Suprapubic skin (tissue), 4 donors: ENCODE measurements around the gene PRSS12. TPM values are rescaled to one million over a fixed set of nuclear protein-coding genes. Genes with fewer than 3 reads are reported as not detected.

ENCODE experiments used
- DNase-seq, 2 donors: peaks; one replicate each; pipeline ENCODE4 v3.0.0-alpha.2; 2019; ENCODE audit warnings: low spot score in 2 of 2
- H3K27ac ChIP-seq: fragments of 200-600 bp; sonication (generic); one replicate; pipeline ENCODE4 v1.5.1; 2019
- H3K27me3 ChIP-seq: fragments of 200-600 bp; sonication (generic); one replicate; pipeline ENCODE4 v1.5.1; 2019
- H3K36me3 ChIP-seq: fragments of 200-600 bp; sonication (generic); one replicate; pipeline ENCODE4 v1.5.1; 2019
- H3K4me1 ChIP-seq: fragments of 200-600 bp; sonication (generic); one replicate; pipeline ENCODE4 v1.5.1; 2019
- H3K4me3 ChIP-seq: fragments of 200-600 bp; sonication (generic); one replicate; pipeline ENCODE4 v1.5.1; 2019; ENCODE audit warnings: mild to moderate bottlenecking
- H3K9me3 ChIP-seq: fragments of 200-600 bp; sonication (generic); one replicate; pipeline ENCODE4 v1.5.1; 2019
- CTCF ChIP-seq, 2 donors: fragments of 200-600 bp in 1 of 2; fragments of 450-650 bp in 1 of 2; sonication (generic) in 1 of 2; IDR thresholded peaks; one replicate each; pipeline ENCODE4 v1.5.1; 2016 to 2019; ENCODE audit warnings: antibody characterized with exemption in 2 of 2, mild to moderate bottlenecking in 1 of 2, moderate library complexity in 1 of 2
- EP300 ChIP-seq: sonication (generic); formaldehyde crosslinking; IDR thresholded peaks from one replicate; pipeline ENCODE4 v1.6.1; 2017; ENCODE audit warnings: antibody characterized with exemption
- POLR2A ChIP-seq, 2 donors: fragments of 450-650 bp; IDR thresholded peaks; one replicate each; pipeline ENCODE4 v1.6.1; 2017; ENCODE audit warnings: antibody characterized with exemption in 2 of 2, mild to moderate bottlenecking in 2 of 2, moderate library complexity in 2 of 2
- POLR2AphosphoS5 ChIP-seq, 3 donors: sonication (generic); formaldehyde crosslinking; IDR thresholded peaks; one replicate each; pipeline ENCODE4 v1.6.1; 2017; ENCODE audit warnings: antibody characterized with exemption in 3 of 3
- WGBS: methylation state at CpG from one replicate; pipeline ENCODE4 v1.1.5; 2018; 5-methylcytosine and 5-hydroxymethylcytosine counted together
- total RNA-seq, 4 donors: library from RNA; depleted of rRNA; stranded (reverse); fragments of >200 nt; gene quantifications; one replicate each; pipeline ENCODE4 v1.1.0, GENCODE V29; 2016

PRSS12 gene
- total RNA-seq, 4 donors from 2014 or later, result 7.5 to 14.0 (median 8.7) TPM

GRCh38 chr4:118356731-118357130, 3.9 kb upstream of the PRSS12 start:
- Histone ChIP-seq H3K4me3 (no peak overlapping the region), H3K36me3 (no peaks in the 10 kb centered on the region), H3K27me3 (peaks cover 14% of the 10 kb centered on the region), H3K27ac (no peak overlapping the region), H3K9me3 (no peaks in the 10 kb centered on the region), H3K4me1 (peaks cover 18% of the 10 kb centered on the region)
- DNase-seq, result no peak
- TF ChIP-seq EP300 (no peak), CTCF (IDR thresholded peaks at IDR 0.05) (no peak), POLR2A (IDR thresholded peaks at IDR 0.05) (no peak), POLR2AphosphoS5 (IDR thresholded peaks at IDR 0.05) (no peak)
- WGBS, result 69% methylated on average over 1 of the region's 1 CpG

GRCh38 chr4:118356111-118356510, 3.3 kb upstream of the PRSS12 start:
- no peak for DNase-seq
- H3K27me3 ChIP-seq, result peaks cover 14% of the 10 kb centered on the region
- H3K9me3 ChIP-seq, result no peaks in the 10 kb centered on the region
- H3K36me3 ChIP-seq, result no peaks in the 10 kb centered on the region
- 91% methylated on average over 4 of the region's 4 CpGs for WGBS
- H3K4me1 ChIP-seq, result peaks cover 18% of the 10 kb centered on the region
- no peak for TF ChIP-seq EP300
- TF ChIP-seq POLR2AphosphoS5 (IDR thresholded peaks at IDR 0.05), result no peak
- no peak for TF ChIP-seq CTCF (IDR thresholded peaks at IDR 0.05)
- TF ChIP-seq POLR2A (IDR thresholded peaks at IDR 0.05), result no peak
- H3K4me3 ChIP-seq, result no peak overlapping the region
- no peak overlapping the region for H3K27ac ChIP-seq

- TF ChIP-seq POLR2AphosphoS5 (IDR thresholded peaks at IDR 0.05) (no peak), CTCF (IDR thresholded peaks at IDR 0.05) (no peak), POLR2A (IDR thresholded peaks at IDR 0.05) (no peak), EP300 (no peak)
- no peaks in the 10 kb centered on the region for H3K9me3 ChIP-seq
- H3K4me3 ChIP-seq, result no peak overlapping the region
- no peak for DNase-seq
- peaks cover 18% of the 10 kb centered on the region for H3K4me1 ChIP-seq
- WGBS, result 92% methylated on average over 2 of the region's 2 CpGs
- H3K27ac ChIP-seq, result no peak overlapping the region
- no peaks in the 10 kb centered on the region for H3K36me3 ChIP-seq
- H3K27me3 ChIP-seq, result peaks cover 14% of the 10 kb centered on the region
Measured at GRCh38 chr4:118354913-118355312, 2.1 kb upstream of the PRSS12 start.

- Histone ChIP-seq H3K27ac (no peak overlapping the region), H3K4me1 (peaks cover 18% of the 10 kb centered on the region), H3K36me3 (no peaks in the 10 kb centered on the region), H3K9me3 (no peaks in the 10 kb centered on the region), H3K27me3 (peaks cover 14% of the 10 kb centered on the region), H3K4me3 (peak overlapping the region; percentile 68)
- TF ChIP-seq EP300 (no peak), CTCF (IDR thresholded peaks at IDR 0.05) (no peak)
- no peak for DNase-seq
- WGBS, result 38% methylated on average over 8 of the region's 8 CpGs
Measured at GRCh38 chr4:118353534-118354030, 779 bp upstream of the PRSS12 start.

GRCh38 chr4:118351851-118352827, 664 bp downstream of the PRSS12 start:
- Histone ChIP-seq H3K9me3 (no peaks in the 10 kb centered on the region), H3K36me3 (no peaks in the 10 kb centered on the region), H3K4me1 (peaks cover 18% of the 10 kb centered on the region), H3K27ac (peak overlapping the region; percentile 67), H3K27me3 (peaks cover 14% of the 10 kb centered on the region), H3K4me3 (peak overlapping the region; percentile 68)
- DNase-seq, result peak; percentile 67 to 80
- WGBS, result 52% methylated on average over 4 of the region's 82 CpGs
- TF ChIP-seq EP300, result no peak
- no peak for TF ChIP-seq POLR2A (IDR thresholded peaks at IDR 0.05)
